Measurements from ENCODE around the gene ASAP2.

ASAP2 gene

DNA sequence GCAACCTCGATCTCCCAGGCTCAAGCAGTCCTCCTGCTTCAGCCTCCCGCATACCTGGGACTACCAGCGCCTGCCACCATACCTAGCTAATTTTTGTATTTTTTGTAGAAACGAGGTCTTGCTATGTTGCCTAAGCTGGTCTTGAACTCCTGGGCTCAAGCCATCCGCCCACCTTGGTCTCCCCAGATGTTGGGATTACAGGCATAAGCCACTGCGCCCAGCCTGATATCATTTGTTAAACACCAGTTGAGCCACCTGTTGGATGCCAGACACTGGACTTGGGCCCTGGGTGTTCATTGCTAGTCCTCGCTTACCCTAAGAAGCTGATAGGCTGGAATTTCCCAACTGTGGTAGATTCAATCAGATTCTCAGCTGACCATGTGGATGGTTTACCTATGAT, 136.9 kb downstream of the ASAP2 start:
- Histone ChIP-seq H3K4ac (ENCODE audit: low read length) (no peak overlapping the region), H2AFZ (ENCODE audit: low read length) (no peak overlapping the region), H3K23ac (ENCODE audit: low read depth, low read length, poor library complexity) (no peak overlapping the region), H3K9me3 (replicated peaks in 1 of 2; ENCODE audit: control insufficient read depth in 2 of 2, insufficient read depth in 1 of 2, low read depth in 1 of 2, low read length in 2 of 2) (peaks cover 0 to 10% of the 10 kb centered on the region in 2 donors), H2AK5ac (ENCODE audit: low read depth, low read length) (no peak overlapping the region), H2BK5ac (ENCODE audit: low read length) (no peak overlapping the region), H3K79me1 (ENCODE audit: low read depth, low read length) (no peaks in the 10 kb centered on the region), H3K9ac (ENCODE audit: low read depth, low read length, poor library complexity) (no peak overlapping the region), H2BK15ac (ENCODE audit: low read length) (no peak overlapping the region), H3K4me2 (ENCODE audit: insufficient read depth, low read length, poor library complexity, severe bottlenecking) (no peak overlapping the region), H2BK120ac (ENCODE audit: low read depth, low read length) (no peak overlapping the region), H2BK12ac (ENCODE audit: low read length) (no peak overlapping the region), H3K4me3 (ENCODE audit: low read length in 2 of 2) (no peak overlapping the region), H3K27ac (replicated peaks; ENCODE audit: low read length) (no peak overlapping the region), H3K36me3 (replicated peaks in 1 of 2; ENCODE audit: control insufficient read depth in 2 of 2, insufficient read depth in 2 of 2, low read length in 2 of 2) (peaks cover 17 to 97% of the 10 kb centered on the region in 2 donors), H4K91ac (ENCODE audit: low read depth, low read length, poor library complexity) (no peak overlapping the region), H3K18ac (ENCODE audit: low read length) (no peak overlapping the region), H3K14ac (ENCODE audit: low read length) (no peak overlapping the region), H3K27me3 (ENCODE audit: control insufficient read depth in 3 of 3, insufficient read depth in 3 of 3, low read depth in 1 of 3, low read length in 3 of 3) (no peaks in the 10 kb centered on the region), H4K8ac (ENCODE audit: low read depth, low read length) (no peak overlapping the region), H3K4me1 (ENCODE audit: control insufficient read depth in 2 of 2, insufficient read depth in 1 of 2, low read depth in 1 of 2, low read length in 2 of 2) (no peaks in the 10 kb centered on the region)
- no peak for DNase-seq (ENCODE audit: low spot score)
- no CpG with 5 or more reads among the region's 7 CpGs for WGBS, 2 donors (ENCODE audit: extremely low coverage in 2 of 2, insufficient read length in 2 of 2, insufficient replicate concordance in 1 of 2)

DNA sequence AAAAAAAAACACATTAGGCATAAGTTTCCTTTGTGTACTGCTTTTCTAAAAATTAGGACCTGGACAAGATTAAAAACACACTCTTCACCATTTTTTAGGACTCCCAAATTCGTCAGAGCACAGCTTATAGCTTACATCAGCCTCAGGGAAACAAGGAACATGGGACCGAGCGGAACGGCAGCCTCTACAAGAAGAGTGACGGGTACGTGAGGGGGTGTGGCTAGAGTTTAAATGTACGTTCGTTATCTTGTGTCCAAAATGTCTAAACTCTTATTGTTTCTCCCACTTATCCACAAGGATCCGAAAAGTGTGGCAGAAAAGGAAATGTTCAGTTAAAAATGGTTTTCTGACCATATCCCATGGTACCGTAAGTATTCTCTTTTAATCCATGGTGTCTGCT, 137.8 kb downstream of the ASAP2 start:
- Histone ChIP-seq H4K8ac (ENCODE audit: low read depth, low read length) (no peak overlapping the region), H3K18ac (ENCODE audit: low read length) (no peak overlapping the region), H3K36me3 (replicated peaks in 1 of 2; ENCODE audit: control insufficient read depth in 2 of 2, insufficient read depth in 2 of 2, low read length in 2 of 2) (peaks cover 17 to 97% of the 10 kb centered on the region in 2 donors), H3K4me1 (ENCODE audit: control insufficient read depth in 2 of 2, insufficient read depth in 1 of 2, low read depth in 1 of 2, low read length in 2 of 2) (no peaks in the 10 kb centered on the region), H3K27me3 (ENCODE audit: control insufficient read depth in 3 of 3, insufficient read depth in 3 of 3, low read depth in 1 of 3, low read length in 3 of 3) (no peaks in the 10 kb centered on the region), H2BK120ac (ENCODE audit: low read depth, low read length) (no peak overlapping the region), H2AK5ac (ENCODE audit: low read depth, low read length) (no peak overlapping the region), H3K4me2 (ENCODE audit: insufficient read depth, low read length, poor library complexity, severe bottlenecking) (no peak overlapping the region), H3K27ac (replicated peaks; ENCODE audit: low read length) (no peak overlapping the region), H3K4ac (ENCODE audit: low read length) (no peak overlapping the region), H2BK12ac (ENCODE audit: low read length) (no peak overlapping the region), H3K9ac (ENCODE audit: low read depth, low read length, poor library complexity) (no peak overlapping the region), H2BK5ac (ENCODE audit: low read length) (no peak overlapping the region), H3K14ac (ENCODE audit: low read length) (no peak overlapping the region), H3K23ac (ENCODE audit: low read depth, low read length, poor library complexity) (no peak overlapping the region), H3K9me3 (replicated peaks in 1 of 2; ENCODE audit: control insufficient read depth in 2 of 2, insufficient read depth in 1 of 2, low read depth in 1 of 2, low read length in 2 of 2) (peaks cover 0 to 10% of the 10 kb centered on the region in 2 donors), H4K91ac (ENCODE audit: low read depth, low read length, poor library complexity) (no peak overlapping the region), H2BK15ac (ENCODE audit: low read length) (no peak overlapping the region), H2AFZ (ENCODE audit: low read length) (no peak overlapping the region), H3K79me1 (ENCODE audit: low read depth, low read length) (no peaks in the 10 kb centered on the region), H3K4me3 (ENCODE audit: low read length in 2 of 2) (no peak overlapping the region)
- WGBS, 2 donors (ENCODE audit: extremely low coverage in 2 of 2, insufficient read length in 2 of 2, insufficient replicate concordance in 1 of 2) = no CpG with 5 or more reads among the region's 10 CpGs
- DNase-seq (ENCODE audit: low spot score) = no peak

DNA sequence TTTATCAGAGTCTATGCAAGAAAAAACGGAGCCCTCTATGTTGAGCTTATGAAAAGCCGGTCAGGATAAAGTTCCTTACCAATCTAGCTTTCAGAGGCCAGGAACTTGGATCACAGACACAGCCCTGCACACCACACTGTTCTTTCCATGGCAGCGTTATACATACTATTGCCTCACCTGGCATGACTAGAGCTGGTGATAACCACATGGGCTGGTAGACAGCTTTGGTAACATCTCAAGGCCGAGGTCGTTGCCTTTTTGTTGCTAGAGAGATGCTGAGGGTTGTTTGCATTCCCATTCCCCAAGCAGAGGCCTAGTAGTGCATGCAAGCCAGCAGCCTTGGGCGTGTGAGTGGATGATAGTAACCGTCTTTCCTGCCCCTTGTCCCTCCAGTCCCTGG, 138.7 kb downstream of the ASAP2 start:
- H3K23ac ChIP-seq (ENCODE audit: low read depth, low read length, poor library complexity) = no peak overlapping the region
- H3K4me2 ChIP-seq (ENCODE audit: insufficient read depth, low read length, poor library complexity, severe bottlenecking) = no peak overlapping the region
- no peak overlapping the region for H2AFZ ChIP-seq (ENCODE audit: low read length)
- no peak overlapping the region for H2BK15ac ChIP-seq (ENCODE audit: low read length)
- H2BK120ac ChIP-seq (ENCODE audit: low read depth, low read length) = no peak overlapping the region
- no peak overlapping the region for H2BK12ac ChIP-seq (ENCODE audit: low read length)
- no peaks in the 10 kb centered on the region for H3K4me1 ChIP-seq (ENCODE audit: control insufficient read depth in 2 of 2, insufficient read depth in 1 of 2, low read depth in 1 of 2, low read length in 2 of 2)
- H3K4ac ChIP-seq (ENCODE audit: low read length) = no peak overlapping the region
- H4K8ac ChIP-seq (ENCODE audit: low read depth, low read length) = no peak overlapping the region
- H3K4me3 ChIP-seq (ENCODE audit: low read length in 2 of 2) = no peak overlapping the region
- H3K36me3 ChIP-seq (replicated peaks in 1 of 2; ENCODE audit: control insufficient read depth in 2 of 2, insufficient read depth in 2 of 2, low read length in 2 of 2) = peaks cover 16 to 99% of the 10 kb centered on the region in 2 donors
- no peak overlapping the region for H3K9ac ChIP-seq (ENCODE audit: low read depth, low read length, poor library complexity)
- no peak overlapping the region for H3K14ac ChIP-seq (ENCODE audit: low read length)
- H4K91ac ChIP-seq (ENCODE audit: low read depth, low read length, poor library complexity) = no peak overlapping the region
- H2AK5ac ChIP-seq (ENCODE audit: low read depth, low read length) = no peak overlapping the region
- no peak overlapping the region for H3K18ac ChIP-seq (ENCODE audit: low read length)
- H3K9me3 ChIP-seq (replicated peaks in 1 of 2; ENCODE audit: control insufficient read depth in 2 of 2, insufficient read depth in 1 of 2, low read depth in 1 of 2, low read length in 2 of 2) = peaks cover 0 to 10% of the 10 kb centered on the region in 2 donors
- no peak overlapping the region for H3K27ac ChIP-seq (replicated peaks; ENCODE audit: low read length)
- WGBS, 2 donors (ENCODE audit: extremely low coverage in 2 of 2, insufficient read length in 2 of 2, insufficient replicate concordance in 1 of 2) = no CpG with 5 or more reads among the region's 7 CpGs
- DNase-seq (ENCODE audit: low spot score) = no peak
- H2BK5ac ChIP-seq (ENCODE audit: low read length) = no peak overlapping the region
- H3K79me1 ChIP-seq (ENCODE audit: low read depth, low read length) = no peaks in the 10 kb centered on the region
- no peaks in the 10 kb centered on the region for H3K27me3 ChIP-seq (ENCODE audit: control insufficient read depth in 3 of 3, insufficient read depth in 3 of 3, low read depth in 1 of 3, low read length in 3 of 3)

DNA sequence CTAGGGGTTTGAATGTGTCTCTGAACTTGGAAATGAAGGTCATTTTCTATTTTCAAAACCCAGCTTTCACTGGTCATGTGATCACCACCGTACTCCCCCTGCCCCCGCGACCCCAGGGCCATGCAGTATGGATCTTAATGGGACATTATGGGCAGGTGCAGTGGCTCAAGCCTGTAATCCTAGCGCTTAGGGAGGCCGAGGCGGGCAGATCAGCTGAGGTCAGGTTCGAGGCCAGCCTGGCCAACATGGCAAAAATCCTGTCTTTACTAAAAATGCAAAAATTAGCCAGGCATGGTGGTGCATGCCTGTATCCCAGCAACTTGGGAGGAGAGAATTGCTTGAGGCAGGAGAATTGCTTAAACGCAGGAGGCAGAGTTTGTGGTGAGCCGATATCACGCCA, 139.4 kb downstream of the ASAP2 start:
- H3K18ac ChIP-seq (ENCODE audit: low read length) = no peak overlapping the region
- no peak overlapping the region for H4K8ac ChIP-seq (ENCODE audit: low read depth, low read length)
- H3K27ac ChIP-seq (replicated peaks; ENCODE audit: low read length) = no peak overlapping the region
- no peak overlapping the region for H3K14ac ChIP-seq (ENCODE audit: low read length)
- no peak overlapping the region for H3K9ac ChIP-seq (ENCODE audit: low read depth, low read length, poor library complexity)
- no CpG with 5 or more reads among the region's 10 CpGs for WGBS, 2 donors (ENCODE audit: extremely low coverage in 2 of 2, insufficient read length in 2 of 2, insufficient replicate concordance in 1 of 2)
- no peak overlapping the region for H2BK15ac ChIP-seq (ENCODE audit: low read length)
- H3K4me2 ChIP-seq (ENCODE audit: insufficient read depth, low read length, poor library complexity, severe bottlenecking) = no peak overlapping the region
- H3K4me1 ChIP-seq (ENCODE audit: control insufficient read depth in 2 of 2, insufficient read depth in 1 of 2, low read depth in 1 of 2, low read length in 2 of 2) = no peaks in the 10 kb centered on the region
- H2AK5ac ChIP-seq (ENCODE audit: low read depth, low read length) = no peak overlapping the region
- H3K27me3 ChIP-seq (ENCODE audit: control insufficient read depth in 3 of 3, insufficient read depth in 3 of 3, low read depth in 1 of 3, low read length in 3 of 3) = no peaks in the 10 kb centered on the region
- DNase-seq (ENCODE audit: low spot score) = no peak
- H3K36me3 ChIP-seq (replicated peaks in 1 of 2; ENCODE audit: control insufficient read depth in 2 of 2, insufficient read depth in 2 of 2, low read length in 2 of 2) = peaks cover 18 to 99% of the 10 kb centered on the region in 2 donors
- H3K79me1 ChIP-seq (ENCODE audit: low read depth, low read length) = no peaks in the 10 kb centered on the region
- H3K9me3 ChIP-seq (replicated peaks in 1 of 2; ENCODE audit: control insufficient read depth in 2 of 2, insufficient read depth in 1 of 2, low read depth in 1 of 2, low read length in 2 of 2) = peaks cover 0 to 10% of the 10 kb centered on the region in 2 donors
- H3K4me3 ChIP-seq (ENCODE audit: low read length in 2 of 2) = no peak overlapping the region
- no peak overlapping the region for H2AFZ ChIP-seq (ENCODE audit: low read length)
- H3K4ac ChIP-seq (ENCODE audit: low read length) = no peak overlapping the region
- H3K23ac ChIP-seq (ENCODE audit: low read depth, low read length, poor library complexity) = no peak overlapping the region
- no peak overlapping the region for H2BK120ac ChIP-seq (ENCODE audit: low read depth, low read length)
- H2BK12ac ChIP-seq (ENCODE audit: low read length) = no peak overlapping the region
- no peak overlapping the region for H4K91ac ChIP-seq (ENCODE audit: low read depth, low read length, poor library complexity)
- no peak overlapping the region for H2BK5ac ChIP-seq (ENCODE audit: low read length)
